GM18858 (cell line): ENCODE measurements around the gene KIAA0825.
A peak's percentile ranks its signal among the peaks of the same experiment; 100 is the strongest.
"Not testable (repeated sequence)": the region's sequence is repeated elsewhere in the genome, so short reads cannot be mapped to it uniquely, and the experiment has no call there.

Source experiments
- ATAC-seq: cut with Tn5 transposase; IDR thresholded peaks from one replicate; pipeline ENCODE4 v1.9.1; 2021; ENCODE audit not compliant: unreplicated experiment

The KIAA0825 gene

GRCh38 chr5:94595281-94595840 lies 23.0 kb downstream of the KIAA0825 start:
- ATAC-seq: no peak

GRCh38 chr5:94577466-94578245 lies 40.7 kb downstream of the KIAA0825 start:
- ATAC-seq: peak; percentile 73

- ATAC-seq: no peak
Observed at GRCh38 chr5:94575196-94575595, 43.2 kb downstream of the KIAA0825 start.

GRCh38 chr5:94573349-94573748 lies 45.1 kb downstream of the KIAA0825 start:
- not testable (repeated sequence) for ATAC-seq

GRCh38 chr5:94571415-94571814 lies 47.0 kb downstream of the KIAA0825 start:
- ATAC-seq: no peak

- ATAC-seq: no peak
Observed at GRCh38 chr5:94564812-94565211, 53.6 kb downstream of the KIAA0825 start.

GRCh38 chr5:94562327-94562971 lies 56.0 kb downstream of the KIAA0825 start:
- ATAC-seq: no peak

- no peak for ATAC-seq
Observed at GRCh38 chr5:94558028-94558427, 60.4 kb downstream of the KIAA0825 start.

GRCh38 chr5:94551858-94552257 lies 66.5 kb downstream of the KIAA0825 start:
- peak; percentile 76 for ATAC-seq

GRCh38 chr5:94545870-94546625 lies 72.4 kb downstream of the KIAA0825 start:
- no peak for ATAC-seq

GRCh38 chr5:94544875-94545547 lies 73.4 kb downstream of the KIAA0825 start:
- no peak for ATAC-seq

- peak; percentile 90 for ATAC-seq
Observed at GRCh38 chr5:94544031-94544650, 74.3 kb downstream of the KIAA0825 start.

GRCh38 chr5:94540856-94541494 lies 77.4 kb downstream of the KIAA0825 start:
- no peak for ATAC-seq

GRCh38 chr5:94538260-94538659 lies 80.1 kb downstream of the KIAA0825 start:
- ATAC-seq: no peak

- ATAC-seq: no peak
Observed at GRCh38 chr5:94526706-94527105, 91.7 kb downstream of the KIAA0825 start.

GRCh38 chr5:94524841-94525697 lies 93.3 kb downstream of the KIAA0825 start:
- ATAC-seq: peak; percentile 81

GRCh38 chr5:94523018-94523417 lies 95.4 kb downstream of the KIAA0825 start:
- ATAC-seq: no peak

GRCh38 chr5:94522117-94522516 lies 96.3 kb downstream of the KIAA0825 start:
- ATAC-seq: no peak
